ENCODE results near the gene ANKRD9. TPM values are rescaled to one million over a fixed set of nuclear protein-coding genes. Genes with fewer than 3 reads are reported as not detected.

ANKRD9 gene
- total and polyA plus RNA-seq, 2 of the 13 experiments (the other 11 are each of a cell fraction or from before 2014, with no cell fraction given) = 10.0 to 15.0 TPM

DNA sequence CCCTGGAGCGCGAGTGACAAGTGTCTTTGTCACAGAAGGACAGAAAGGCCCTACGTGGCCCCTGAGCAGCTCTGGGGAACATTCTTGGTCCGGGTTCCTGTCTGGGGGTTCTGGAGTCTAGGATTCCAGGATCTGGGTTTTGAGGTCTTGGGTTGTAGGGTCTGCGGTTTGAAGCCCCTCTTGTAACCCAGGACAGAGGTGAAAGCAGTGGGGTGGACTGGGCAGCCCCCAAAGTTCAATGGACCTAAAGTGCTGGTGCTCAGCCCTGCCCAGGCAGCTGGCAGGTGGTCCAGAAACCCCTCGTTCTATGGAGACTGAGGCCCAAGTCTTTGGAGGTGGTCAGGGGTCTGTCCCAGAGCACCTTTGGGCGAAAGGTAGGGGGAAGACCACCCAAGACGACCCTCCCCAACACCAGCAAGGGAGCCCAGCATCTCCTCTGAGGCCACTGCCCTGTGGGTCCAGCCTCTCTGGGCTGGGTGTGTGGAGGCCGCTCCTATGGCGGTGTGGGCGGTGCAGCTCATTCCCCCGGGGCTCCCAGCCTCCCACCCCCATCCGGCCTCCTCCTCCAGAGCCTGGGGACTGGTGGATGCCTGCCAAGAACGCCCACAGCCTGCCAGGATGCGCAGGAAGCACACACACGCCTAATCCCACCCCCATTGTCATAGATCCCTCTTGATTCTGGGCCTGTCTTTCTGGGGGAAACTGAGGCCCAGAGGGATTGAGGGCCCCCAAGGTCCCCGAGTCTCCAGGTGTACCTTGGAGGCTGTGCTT is 30.2 kb upstream of the ANKRD9 start (continued):
- TF ChIP-seq KMT2B (CRISPR knock-in tag; IDR thresholded peaks at IDR 0.05) = no peak
- TF ChIP-seq ZNF598 (CRISPR knock-in tag; IDR thresholded peaks at IDR 0.05; ENCODE audit: borderline replicate concordance) = no peak
- no peak for TF ChIP-seq NR3C1 (CRISPR knock-in tag; IDR thresholded peaks at IDR 0.05)
- TF ChIP-seq ZNF331 (CRISPR knock-in tag; IDR thresholded peaks at IDR 0.05) = 0 out of 2 replicates have a peak, but pooled peaks have one; percentile 42
- TF ChIP-seq SOX6 (IDR thresholded peaks at IDR 0.05) = no peak
- no peak for TF ChIP-seq SOX6 (CRISPR knock-in tag; IDR thresholded peaks at IDR 0.05)
- TF ChIP-seq ZNF615 (CRISPR knock-in tag; IDR thresholded peaks at IDR 0.05; ENCODE audit: borderline replicate concordance) = no peak
- TF ChIP-seq ZNF460 (CRISPR knock-in tag; IDR thresholded peaks at IDR 0.05; ENCODE audit: borderline replicate concordance) = no peak
- no peak for TF ChIP-seq ZNF580 (CRISPR knock-in tag; IDR thresholded peaks at IDR 0.05; ENCODE audit: borderline replicate concordance, low read depth)
- no peak for TF ChIP-seq ZNF720 (CRISPR knock-in tag; IDR thresholded peaks at IDR 0.05)
- no peak for TF ChIP-seq ZHX2 (IDR thresholded peaks at IDR 0.05; ENCODE audit: low read depth)
- no peak for TF ChIP-seq ZHX2 (CRISPR knock-in tag; IDR thresholded peaks at IDR 0.05; ENCODE audit: borderline replicate concordance)
- no peak for TF ChIP-seq BRD4 (CRISPR knock-in tag; IDR thresholded peaks at IDR 0.05)
- TF ChIP-seq KLF11 (CRISPR knock-in tag; IDR thresholded peaks at IDR 0.05) = no peak
- TF ChIP-seq MAF1 (CRISPR knock-in tag; IDR thresholded peaks at IDR 0.05; ENCODE audit: borderline replicate concordance) = no peak
- TF ChIP-seq HCFC1 (IDR thresholded peaks at IDR 0.05; ENCODE audit: low read depth, low read length) = no peak
- no peak for TF ChIP-seq ARID2 (CRISPR knock-in tag; IDR thresholded peaks at IDR 0.05; ENCODE audit: borderline replicate concordance)
- TF ChIP-seq, protein P1, sequence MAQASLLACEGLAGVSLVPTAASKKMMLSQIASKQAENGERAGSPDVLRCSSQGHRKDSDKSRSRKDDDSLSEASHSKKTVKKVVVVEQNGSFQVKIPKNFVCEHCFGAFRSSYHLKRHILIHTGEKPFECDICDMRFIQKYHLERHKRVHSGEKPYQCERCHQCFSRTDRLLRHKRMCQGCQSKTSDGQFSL (CRISPR knock-in tag; IDR thresholded peaks at IDR 0.05) = no peak
- TF ChIP-seq HNRNPH1 (optimal IDR thresholded peaks at IDR 0.05; ENCODE audit: low read depth, low read length) = no peak
- TF ChIP-seq ZNF337 (CRISPR knock-in tag; IDR thresholded peaks at IDR 0.05; ENCODE audit: borderline replicate concordance, low read depth) = no peak
- TF ChIP-seq TBX2 (CRISPR knock-in tag; IDR thresholded peaks at IDR 0.05; ENCODE audit: borderline replicate concordance) = no peak
- TF ChIP-seq SP5 (CRISPR knock-in tag; IDR thresholded peaks at IDR 0.05; ENCODE audit: borderline replicate concordance, low read depth) = peak; percentile 73
- no peak; the same call in 1 of the 2 replicates for TF ChIP-seq GATAD2A (CRISPR knock-in tag; IDR thresholded peaks at IDR 0.05)
- no peak for TF ChIP-seq PBX3 (CRISPR knock-in tag; IDR thresholded peaks at IDR 0.05; ENCODE audit: borderline replicate concordance)
- TF ChIP-seq ZMAT3 (CRISPR knock-in tag; conservative IDR thresholded peaks at IDR 0.05) = 0 out of 2 replicates have a peak, but pooled peaks have one; percentile 11
